NCI-H226 (cell line): ENCODE results near the gene ITIH3.

Experiments used
- DNase-seq: peaks from one replicate; pipeline ENCODE4 v3.0.0-alpha.2; 2015

ITIH3 gene

GRCh38 chr3:52845691-52846431 is 51.3 kb downstream of the ITIH3 start:
- DNase-seq = no peak

GRCh38 chr3:52846432-52846965 is 51.9 kb downstream of the ITIH3 start:
- DNase-seq = no peak

- no peak for DNase-seq
Measured at GRCh38 chr3:52847241-52847640, 52.6 kb downstream of the ITIH3 start.

GRCh38 chr3:52847726-52848125 is 53.1 kb downstream of the ITIH3 start:
- DNase-seq = no peak

GRCh38 chr3:52848617-52849016 is 54.0 kb downstream of the ITIH3 start:
- DNase-seq = peak; percentile 13

- no peak for DNase-seq
Measured at GRCh38 chr3:52849656-52850055, 55.1 kb downstream of the ITIH3 start.

GRCh38 chr3:52851348-52851747 is 56.8 kb downstream of the ITIH3 start:
- DNase-seq = no peak

- no peak for DNase-seq
Measured at GRCh38 chr3:52852419-52852818, 57.8 kb downstream of the ITIH3 start.

GRCh38 chr3:52854013-52854412 is 59.4 kb downstream of the ITIH3 start:
- DNase-seq = no peak

- no peak for DNase-seq
Measured at GRCh38 chr3:52856666-52857065, 62.1 kb downstream of the ITIH3 start.

- no peak for DNase-seq
Measured at GRCh38 chr3:52857133-52857532, 62.5 kb downstream of the ITIH3 start.

- DNase-seq = no peak
Measured at GRCh38 chr3:52857864-52858263, 63.3 kb downstream of the ITIH3 start.
